WERI-Rb-1 (cell line): ENCODE data around the gene ADRA2B.
"Not testable (repeated sequence)": the region's sequence is repeated elsewhere in the genome, so short reads cannot be mapped to it uniquely, and the experiment has no call there.

Source experiments
- DNase-seq: peaks from one replicate; pipeline ENCODE4 v3.0.0-alpha.2; 2020
- H3K27ac ChIP-seq: fragments of 250-450 bp; sonication (Bioruptor Pico); 2 replicates; pipeline ENCODE4 v1.5.1; 2020; ENCODE audit warnings: mild to moderate bottlenecking, moderate library complexity
- H3K27me3 ChIP-seq: fragments of 250-450 bp; sonication (Bioruptor Pico); 2 replicates; pipeline ENCODE4 v1.5.1; 2021; ENCODE audit warnings: mild to moderate bottlenecking, low read depth, moderate library complexity; ENCODE audit not compliant: insufficient read depth, severe bottlenecking
- H3K36me3 ChIP-seq: fragments of 250-450 bp; sonication (Bioruptor Pico); 2 replicates; pipeline ENCODE4 v1.5.1; 2020; ENCODE audit warnings: mild to moderate bottlenecking, moderate library complexity
- H3K4me3 ChIP-seq: 2 replicates; pipeline ENCODE4 v1.5.1; 2011; ENCODE audit warnings: low read depth, mild to moderate bottlenecking, control low read depth, low read length
- H3K9me3 ChIP-seq: fragments of 250-450 bp; sonication (Bioruptor Pico); 2 replicates; pipeline ENCODE4 v1.5.1; 2021; ENCODE audit warnings: mild to moderate bottlenecking, moderate library complexity; ENCODE audit not compliant: severe bottlenecking
- TF ChIP-seq, protein P1 (sequence below): IDR thresholded peaks from 2 replicates; pipeline ENCODE4 v1.5.1; 2011; ENCODE audit warnings: low read depth, mild to moderate bottlenecking, control low read depth, inconsistent platforms, low read length

The ADRA2B gene

GRCh38 chr2:96088340-96089335 is 27.7 kb downstream of the ADRA2B start:
- peaks cover 12% of the 10 kb centered on the region for H3K9me3 ChIP-seq
- DNase-seq: no peak
- TF ChIP-seq, protein P1, sequence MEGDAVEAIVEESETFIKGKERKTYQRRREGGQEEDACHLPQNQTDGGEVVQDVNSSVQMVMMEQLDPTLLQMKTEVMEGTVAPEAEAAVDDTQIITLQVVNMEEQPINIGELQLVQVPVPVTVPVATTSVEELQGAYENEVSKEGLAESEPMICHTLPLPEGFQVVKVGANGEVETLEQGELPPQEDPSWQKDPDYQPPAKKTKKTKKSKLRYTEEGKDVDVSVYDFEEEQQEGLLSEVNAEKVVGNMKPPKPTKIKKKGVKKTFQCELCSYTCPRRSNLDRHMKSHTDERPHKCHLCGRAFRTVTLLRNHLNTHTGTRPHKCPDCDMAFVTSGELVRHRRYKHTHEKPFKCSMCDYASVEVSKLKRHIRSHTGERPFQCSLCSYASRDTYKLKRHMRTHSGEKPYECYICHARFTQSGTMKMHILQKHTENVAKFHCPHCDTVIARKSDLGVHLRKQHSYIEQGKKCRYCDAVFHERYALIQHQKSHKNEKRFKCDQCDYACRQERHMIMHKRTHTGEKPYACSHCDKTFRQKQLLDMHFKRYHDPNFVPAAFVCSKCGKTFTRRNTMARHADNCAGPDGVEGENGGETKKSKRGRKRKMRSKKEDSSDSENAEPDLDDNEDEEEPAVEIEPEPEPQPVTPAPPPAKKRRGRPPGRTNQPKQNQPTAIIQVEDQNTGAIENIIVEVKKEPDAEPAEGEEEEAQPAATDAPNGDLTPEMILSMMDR: no peak
- no peaks in the 10 kb centered on the region for H3K36me3 ChIP-seq
- no peaks in the 10 kb centered on the region for H3K27me3 ChIP-seq
- no peak overlapping the region for H3K4me3 ChIP-seq
- H3K27ac ChIP-seq: no peak overlapping the region

DNA sequence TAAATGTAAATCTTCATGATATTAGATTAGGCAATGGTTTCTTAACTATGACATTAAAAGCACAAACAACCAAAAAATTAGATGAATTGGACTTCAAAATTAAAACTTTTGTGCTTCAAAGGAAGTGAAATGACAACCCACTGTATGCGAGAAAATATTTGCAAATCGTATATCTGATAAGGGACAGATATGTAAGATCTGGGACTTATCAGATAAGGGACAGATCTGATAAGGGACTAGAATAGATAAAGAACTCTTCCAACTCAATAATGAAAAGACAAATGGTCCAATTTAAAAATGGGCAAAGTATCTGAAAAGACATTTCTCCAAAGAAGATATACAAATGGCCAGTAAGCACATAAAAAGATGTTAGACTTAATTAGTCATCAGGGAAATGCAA is 29.2 kb downstream of the ADRA2B start:
- Histone ChIP-seq H3K27ac (no peak overlapping the region), H3K4me3 (no peak overlapping the region), H3K36me3 (no peaks in the 10 kb centered on the region), H3K9me3 (peaks cover 3% of the 10 kb centered on the region), H3K27me3 (no peaks in the 10 kb centered on the region)
- DNase-seq: no peak
- TF ChIP-seq, protein P1: no peak

DNA sequence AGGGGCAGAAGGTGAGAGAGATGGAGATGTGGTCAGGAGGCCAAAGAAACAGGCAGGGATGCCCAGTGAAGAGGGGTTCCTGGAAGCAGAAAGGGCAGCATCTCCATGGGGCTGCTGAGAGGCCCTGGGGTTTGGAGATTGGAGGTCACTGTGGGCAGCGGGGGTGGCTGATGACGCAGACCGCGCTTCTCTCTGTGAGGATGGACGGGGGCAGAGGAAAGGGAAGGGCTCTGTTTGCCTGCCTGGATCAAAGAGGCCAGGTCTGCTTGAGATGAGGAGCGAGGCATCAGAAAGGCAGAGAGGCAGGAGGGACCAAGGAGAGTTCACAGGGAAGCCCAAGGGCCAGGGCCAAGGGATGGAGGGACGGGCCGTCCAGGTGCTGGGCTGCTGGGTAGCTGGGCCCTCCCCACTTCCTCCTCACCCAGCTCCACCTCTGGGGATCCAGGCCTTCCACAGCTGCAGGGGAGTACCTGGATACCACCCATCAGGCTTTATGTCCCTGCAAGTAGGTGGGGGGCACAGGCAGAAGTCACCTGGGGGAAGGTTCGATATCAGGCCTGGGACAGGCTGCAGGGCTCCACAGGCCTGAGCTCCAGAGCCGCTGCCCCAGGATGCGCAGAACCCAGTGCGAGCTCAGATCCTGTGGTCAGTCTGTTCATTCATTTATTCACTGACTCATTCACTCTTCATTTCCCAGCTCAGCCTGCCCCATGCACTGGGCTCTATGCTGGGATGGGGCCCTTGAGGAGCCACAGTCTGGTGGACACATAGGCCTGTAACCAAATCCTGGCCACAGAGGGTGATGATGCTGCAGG is 30.6 kb downstream of the ADRA2B start:
- TF ChIP-seq, protein P1: no peak
- Histone ChIP-seq H3K27me3 (no peaks in the 10 kb centered on the region), H3K27ac (no peak overlapping the region), H3K36me3 (no peaks in the 10 kb centered on the region), H3K4me3 (no peak overlapping the region), H3K9me3 (peaks cover under 1% of the 10 kb centered on the region)
- no peak for DNase-seq

DNA sequence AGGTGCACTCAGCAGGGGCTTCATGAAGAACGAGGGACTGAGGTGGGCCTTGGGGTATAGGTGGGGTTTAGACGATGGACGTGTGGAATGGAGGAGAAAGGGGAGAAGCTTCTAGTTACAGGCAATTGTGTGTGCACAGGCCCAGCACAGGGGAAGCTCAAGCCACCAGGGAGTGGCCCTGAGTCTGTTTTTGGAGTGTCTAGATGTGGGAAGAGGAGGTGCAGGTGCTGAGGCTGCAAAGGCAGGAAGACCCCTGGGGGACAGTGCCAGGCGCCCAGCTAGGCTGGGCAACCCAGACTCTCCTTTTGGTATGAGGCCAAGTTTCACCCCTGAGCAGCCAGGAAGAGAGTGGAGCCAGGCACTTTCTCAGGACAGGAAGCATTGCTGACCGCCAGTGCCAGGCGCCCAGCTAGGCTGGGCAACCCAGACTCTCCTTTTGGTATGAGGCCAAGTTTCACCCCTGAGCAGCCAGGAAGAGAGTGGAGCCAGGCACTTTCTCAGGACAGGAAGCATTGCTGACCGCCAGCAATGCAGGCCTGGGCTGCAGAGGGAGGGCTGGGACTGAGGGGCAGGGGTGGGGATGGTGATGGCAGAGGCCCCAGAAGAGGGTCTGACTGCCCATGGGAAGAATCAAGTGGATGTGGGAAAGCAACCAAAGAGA is 31.4 kb downstream of the ADRA2B start:
- H3K36me3 ChIP-seq, H3K27ac ChIP-seq, H3K4me3 ChIP-seq, DNase-seq, H3K9me3 ChIP-seq, H3K27me3 ChIP-seq: not testable (repeated sequence)

- Histone ChIP-seq H3K9me3 (peaks cover 3% of the 10 kb centered on the region), H3K27me3 (no peaks in the 10 kb centered on the region), H3K27ac (no peak overlapping the region), H3K4me3 (no peak overlapping the region), H3K36me3 (no peaks in the 10 kb centered on the region)
- DNase-seq: no peak
- TF ChIP-seq, protein P1: no peak
Observed at GRCh38 chr2:96083989-96084857, 32.1 kb downstream of the ADRA2B start.
